Endodermal cell (in vitro differentiated cells): ENCODE measurements around the gene C9orf152. TPM values are rescaled to one million over a fixed set of nuclear protein-coding genes. Genes with fewer than 3 reads are reported as not detected.

ENCODE experiments used
- DNase-seq: peaks from one replicate; pipeline ENCODE4 v3.0.0-alpha.2; 2017
- H3K27ac ChIP-seq: 2 replicates; pipeline ENCODE4 v1.5.1; 2013; ENCODE audit warnings: mild to moderate bottlenecking, low read depth, low read length, moderate library complexity
- H3K27me3 ChIP-seq: 2 replicates; pipeline ENCODE4 v1.6.1; 2013; ENCODE audit warnings: mild to moderate bottlenecking, low read length, moderate library complexity; ENCODE audit not compliant: insufficient read depth, control insufficient read depth, poor library complexity, severe bottlenecking
- H3K36me3 ChIP-seq: 2 replicates; pipeline ENCODE4 v1.7.0; 2013; ENCODE audit warnings: mild to moderate bottlenecking, low read length, moderate library complexity; ENCODE audit not compliant: control insufficient read depth, insufficient read depth
- H3K4me1 ChIP-seq: one replicate; pipeline ENCODE4 v1.7.0; 2013; ENCODE audit warnings: low read length; ENCODE audit not compliant: control insufficient read depth, insufficient read depth
- H3K4me3 ChIP-seq: 2 replicates; pipeline ENCODE4 v1.5.1; 2013; ENCODE audit warnings: mild to moderate bottlenecking, low read length, moderate library complexity
- H3K9ac ChIP-seq: 2 replicates; pipeline ENCODE4 v1.6.1; 2013; ENCODE audit warnings: mild to moderate bottlenecking, low read length, moderate library complexity; ENCODE audit not compliant: poor library complexity, severe bottlenecking; ENCODE audit errors: extremely low read depth
- H3K9me3 ChIP-seq: 2 replicates; pipeline ENCODE4 v1.6.1; 2013; ENCODE audit warnings: mild to moderate bottlenecking, low read length, moderate library complexity; ENCODE audit not compliant: control insufficient read depth
- H3K27ac Mint-ChIP-seq: 2 replicates; pipeline ENCODE4 v1.8.0; 2020; ENCODE audit warnings: mixed read lengths
- H3K27me3 Mint-ChIP-seq: 2 replicates; pipeline ENCODE4 v1.8.0; 2021; ENCODE audit warnings: mild to moderate bottlenecking, mixed read lengths; ENCODE audit not compliant: insufficient read depth
- H3K36me3 Mint-ChIP-seq: 2 replicates; pipeline ENCODE4 v1.8.0; 2020; ENCODE audit warnings: low read depth, mixed read lengths
- H3K4me1 Mint-ChIP-seq: 2 replicates; pipeline ENCODE4 v1.8.0; 2020; ENCODE audit warnings: mixed read lengths
- H3K4me3 Mint-ChIP-seq: 2 replicates; pipeline ENCODE4 v1.8.0; 2020; ENCODE audit warnings: mild to moderate bottlenecking, moderate library complexity, mixed read lengths
- H3K9me3 Mint-ChIP-seq: 2 replicates; pipeline ENCODE4 v1.8.0; 2020; ENCODE audit warnings: mild to moderate bottlenecking, mixed read lengths
- WGBS, 2 experiments: methylation state at CpG; one replicate each; pipeline versions ENCODE4 v1.1.5 to v1.1.7; 2013; ENCODE audit warnings: missing lambda C conversion rate in 2 of 2, mixed read lengths in 1 of 2; ENCODE audit not compliant: insufficient coverage in 1 of 2, insufficient read length in 1 of 2; 5-methylcytosine and 5-hydroxymethylcytosine counted together
- total RNA-seq, 2 donors: library from RNA; stranded (reverse); fragmentation: NEBNext Ultra II Directional in 1 of 2; extraction: Animal tissue kit (Norgen Biotek cat#: 25700) in 1 of 2; gene quantifications; 2 replicates in 1 of 2; 3 replicates in 1 of 2; pipeline ENCODE4 v1.2.1, GENCODE V29; 2021
- TF ChIP-seq, protein P1 (sequence below): fragments of 200-600 bp; sonication (generic); conservative IDR thresholded peaks from 2 replicates; pipeline ENCODE4 v1.5.0; 2021; ENCODE audit warnings: antibody characterized with exemption, mild to moderate bottlenecking

C9orf152 gene
- total RNA-seq, 2 donors from 2014 or later = not detected

DNA sequence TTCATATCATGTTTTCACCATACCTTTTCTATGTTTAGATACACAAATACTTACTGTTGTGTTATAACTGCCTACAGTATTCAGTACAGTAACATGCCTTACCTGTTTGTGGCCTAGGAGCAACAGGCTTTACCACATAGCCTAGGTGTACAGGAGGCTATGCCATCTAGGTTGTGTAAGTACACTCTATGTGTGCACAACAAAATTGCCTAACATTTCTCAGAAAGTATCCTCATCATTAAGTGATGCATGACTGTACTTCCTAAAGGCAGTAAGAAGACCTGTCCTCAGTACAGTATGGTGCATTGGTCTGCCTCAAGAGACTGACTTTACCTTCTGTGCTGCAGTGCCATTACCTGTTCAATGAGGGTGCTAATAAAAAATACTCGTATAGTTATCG is 40.4 kb upstream of the C9orf152 start:
- H3K27me3 ChIP-seq = no peaks in the 10 kb centered on the region
- no peaks in the 10 kb centered on the region for H3K27me3 Mint-ChIP-seq
- no peak overlapping the region for H3K9ac ChIP-seq
- no peak overlapping the region for H3K4me3 Mint-ChIP-seq
- TF ChIP-seq, protein P1, sequence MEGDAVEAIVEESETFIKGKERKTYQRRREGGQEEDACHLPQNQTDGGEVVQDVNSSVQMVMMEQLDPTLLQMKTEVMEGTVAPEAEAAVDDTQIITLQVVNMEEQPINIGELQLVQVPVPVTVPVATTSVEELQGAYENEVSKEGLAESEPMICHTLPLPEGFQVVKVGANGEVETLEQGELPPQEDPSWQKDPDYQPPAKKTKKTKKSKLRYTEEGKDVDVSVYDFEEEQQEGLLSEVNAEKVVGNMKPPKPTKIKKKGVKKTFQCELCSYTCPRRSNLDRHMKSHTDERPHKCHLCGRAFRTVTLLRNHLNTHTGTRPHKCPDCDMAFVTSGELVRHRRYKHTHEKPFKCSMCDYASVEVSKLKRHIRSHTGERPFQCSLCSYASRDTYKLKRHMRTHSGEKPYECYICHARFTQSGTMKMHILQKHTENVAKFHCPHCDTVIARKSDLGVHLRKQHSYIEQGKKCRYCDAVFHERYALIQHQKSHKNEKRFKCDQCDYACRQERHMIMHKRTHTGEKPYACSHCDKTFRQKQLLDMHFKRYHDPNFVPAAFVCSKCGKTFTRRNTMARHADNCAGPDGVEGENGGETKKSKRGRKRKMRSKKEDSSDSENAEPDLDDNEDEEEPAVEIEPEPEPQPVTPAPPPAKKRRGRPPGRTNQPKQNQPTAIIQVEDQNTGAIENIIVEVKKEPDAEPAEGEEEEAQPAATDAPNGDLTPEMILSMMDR = no peak
- DNase-seq = no peak
- peaks cover 69% of the 10 kb centered on the region for H3K36me3 ChIP-seq
- H3K4me1 Mint-ChIP-seq = peaks cover 11% of the 10 kb centered on the region
- no peak overlapping the region for H3K27ac ChIP-seq
- H3K4me3 ChIP-seq = no peak overlapping the region
- H3K9me3 ChIP-seq = no peaks in the 10 kb centered on the region
- no peaks in the 10 kb centered on the region for H3K4me1 ChIP-seq
- 68 to 77% methylated on average over 2 of the region's 2 CpGs for WGBS, 2 experiments
- H3K27ac Mint-ChIP-seq = no peak overlapping the region
- peaks cover 53% of the 10 kb centered on the region for H3K36me3 Mint-ChIP-seq
- no peaks in the 10 kb centered on the region for H3K9me3 Mint-ChIP-seq

DNA sequence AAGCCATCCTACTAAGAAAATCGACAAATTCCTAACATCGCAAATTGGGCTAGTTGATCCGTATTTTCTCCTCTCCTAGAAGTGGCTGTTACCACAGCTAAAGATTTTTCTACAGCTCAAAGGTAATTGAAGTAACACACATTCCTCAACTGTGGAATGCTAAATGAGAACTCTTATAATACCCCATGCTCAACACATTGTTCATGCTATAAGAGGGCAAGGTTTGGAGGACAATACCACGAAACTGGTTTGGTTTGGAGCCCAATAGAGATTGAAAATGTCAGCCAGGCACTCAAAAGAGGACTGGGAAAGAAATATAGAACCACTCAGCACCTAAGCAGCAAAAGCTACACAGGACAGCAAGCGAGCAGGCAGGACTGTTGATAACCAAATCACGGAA is 38.3 kb upstream of the C9orf152 start:
- 94 to 98% methylated on average over 4 to 6 of the region's 6 CpGs for WGBS, 2 experiments
- Histone ChIP-seq H3K27ac (no peak overlapping the region), H3K4me1 (no peaks in the 10 kb centered on the region), H3K9me3 (no peaks in the 10 kb centered on the region), H3K9ac (no peak overlapping the region), H3K4me3 (no peak overlapping the region), H3K36me3 (peaks cover 77% of the 10 kb centered on the region), H3K27me3 (no peaks in the 10 kb centered on the region)
- H3K36me3 Mint-ChIP-seq = peaks cover 57% of the 10 kb centered on the region
- TF ChIP-seq, protein P1 = no peak
- no peaks in the 10 kb centered on the region for H3K9me3 Mint-ChIP-seq
- no peaks in the 10 kb centered on the region for H3K27me3 Mint-ChIP-seq
- no peak overlapping the region for H3K4me3 Mint-ChIP-seq
- no peak for DNase-seq
- peaks cover 2% of the 10 kb centered on the region for H3K4me1 Mint-ChIP-seq
- H3K27ac Mint-ChIP-seq = no peak overlapping the region

DNA sequence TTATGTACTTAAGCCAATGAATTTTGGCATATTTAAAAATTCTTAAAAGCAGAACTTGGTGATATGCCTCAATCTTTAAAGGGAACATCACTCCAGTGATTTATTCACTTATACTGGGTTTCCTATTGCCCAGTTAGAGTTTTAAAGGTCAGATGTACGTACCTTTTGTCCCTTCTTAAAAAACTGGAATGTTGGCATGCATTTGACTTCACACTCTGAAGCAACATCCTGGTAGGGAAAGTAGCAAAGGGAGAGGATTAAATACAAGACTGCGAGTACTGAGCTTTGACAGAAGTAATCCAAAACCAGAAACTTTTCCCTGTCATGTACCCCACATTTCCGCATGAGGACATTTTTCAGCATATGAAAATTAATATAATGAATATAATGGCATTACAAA is 36.7 kb upstream of the C9orf152 start:
- Histone ChIP-seq H3K4me1 (no peaks in the 10 kb centered on the region), H3K9ac (no peak overlapping the region), H3K27me3 (no peaks in the 10 kb centered on the region), H3K9me3 (no peaks in the 10 kb centered on the region), H3K4me3 (no peak overlapping the region), H3K36me3 (peaks cover 61% of the 10 kb centered on the region), H3K27ac (no peak overlapping the region)
- DNase-seq = no peak
- Mint-ChIP-seq H3K4me1 (no peaks in the 10 kb centered on the region), H3K9me3 (no peaks in the 10 kb centered on the region), H3K4me3 (no peak overlapping the region), H3K36me3 (peaks cover 46% of the 10 kb centered on the region), H3K27ac (no peak overlapping the region), H3K27me3 (no peaks in the 10 kb centered on the region)
- TF ChIP-seq, protein P1 = no peak
- 92 to 100% methylated on average over 2 of the region's 3 CpGs for WGBS, 2 experiments
